ENCODE results near the gene E2F1. TPM values are rescaled to one million over a fixed set of nuclear protein-coding genes. Genes with fewer than 3 reads are reported as not detected.
A peak's percentile ranks its signal among the peaks of the same experiment; 100 is the strongest.

E2F1 gene
- total and polyA plus RNA-seq, 2 donors (not counting 1 experiment from before 2014, with no cell fraction given) = 2.4 to 2.7 TPM

- Histone ChIP-seq H3K4me2 (replicated peaks; ENCODE audit: low read depth, low read length, poor library complexity, severe bottlenecking) (peak within 1 kb of the TSS; percentile 97), H2AFZ (ENCODE audit: insufficient read depth, low read depth, low read length, poor library complexity, severe bottlenecking) (peak within 1 kb of the TSS; percentile 93), H3K79me2 (ENCODE audit: control insufficient read depth, insufficient read depth, low read length) (peaks cover 2% of the 10 kb centered on the region), H3K27me3 (replicated peaks in 1 of 4; ENCODE audit: control extremely low read depth in 1 of 4, control insufficient read depth in 3 of 4, insufficient read depth in 4 of 4, low read length in 3 of 4) (no peaks in the 10 kb centered on the region), H3K9ac (ENCODE audit: low read length) (peak within 1 kb of the TSS; percentile 69), H3K27ac (ENCODE audit: low read length in 2 of 2) (peak within 1 kb of the TSS; percentile 61 to 81), H3K4me3 (ENCODE audit: control extremely low read depth in 1 of 5, extremely low read depth in 1 of 5, insufficient read depth in 1 of 5, low read depth in 2 of 5, low read length in 4 of 5) (peak within 1 kb of the TSS; percentile 63 to 84 (median 68)), H4K20me1 (ENCODE audit: control insufficient read depth, insufficient read depth, low read length, poor library complexity, severe bottlenecking) (no peaks in the 10 kb centered on the region), H3K4me1 (ENCODE audit: control insufficient read depth in 2 of 2, insufficient read depth in 2 of 2, low read length in 2 of 2) (peaks cover 20 to 29% of the 10 kb centered on the region in 2 donors), H3K36me3 (replicated peaks in 1 of 2; ENCODE audit: control extremely low read depth in 1 of 2, control insufficient read depth in 1 of 2, extremely low read depth in 1 of 2, insufficient read depth in 2 of 2, low read length in 1 of 2) (no peaks in the 10 kb centered on the region), H3K9me3 (ENCODE audit: control extremely low read depth in 1 of 3, control insufficient read depth in 2 of 3, insufficient read depth in 1 of 3, low read length in 2 of 3) (peaks cover 1 to 17% (median 9%) of the 10 kb centered on the region in 3 donors)
- ATAC-seq (ENCODE audit: low read depth) (peak; percentile 74), DNase-seq (no peak)
- intact Hi-C loops (cut with micrococcal nuclease) = loop anchor here (1.0 to 2.0 kb wide), 9 partner anchors 25 to 381 kb away; partner anchors contain the start of genes CHMP4B, E2F1, EIF2S2 and NECAB3
- Mint-ChIP-seq H3K27ac (peak within 1 kb of the TSS; percentile 96), H3K27me3 (no peaks in the 10 kb centered on the region), H3K9me3 (ENCODE audit: insufficient read depth) (peaks cover 2% of the 10 kb centered on the region), H3K4me3 (peak within 1 kb of the TSS; percentile 98), H3K4me1 (peaks cover 24% of the 10 kb centered on the region)
- TF ChIP-seq CTCF (IDR thresholded peaks at IDR 0.05) (peak; percentile 84), EZH2 (IDR thresholded peaks at IDR 0.05; ENCODE audit: borderline replicate concordance, insufficient read depth, low read depth, low read length, poor library complexity, severe bottlenecking) (no peak)
- ChIA-PET POLR2A (interaction anchor here (0.5 to 3.5 kb wide), 11 partner anchors 12 to 322 kb away, joined by 3 to 31 read pairs (median 6); partner anchors contain the start of genes ACTL10, CHMP4B, E2F1 and PXMP4), CTCF (interaction anchor here (0.6 to 2.7 kb wide), 11 partner anchors 23 to 381 kb away, joined by 3 to 21 read pairs (median 4); partner anchors contain the start of genes ACTL10 and CHMP4B)
- 2% methylated on average over 57 of the region's 57 CpGs for WGBS (ENCODE audit: insufficient coverage)
Measured at GRCh38 chr20:33731693-33732165, 45.5 kb upstream of the E2F1 start, which contains the start of gene ZNF341. ZNF341 (plus strand) TSS chr20:33731996; CDS start chr20:33732022, 26 bp downstream.

All from B cell (primary cell).